Liver (tissue), 9 donors: ENCODE results near the gene SLC25A21. TPM values are rescaled to one million over a fixed set of nuclear protein-coding genes. Genes with fewer than 3 reads are reported as not detected.

Experiments used
- DNase-seq: peaks from one replicate; pipeline ENCODE4 v3.0.0-alpha.2; 2017; ENCODE audit warnings: low spot score
- H3K27ac ChIP-seq, 2 donors: one replicate each; pipeline ENCODE4 v1.7.0; 2013; ENCODE audit warnings: inconsistent platforms in 2 of 2, low read length in 2 of 2, control low read depth in 1 of 2, low read depth in 1 of 2, mild to moderate bottlenecking in 1 of 2
- H3K27me3 ChIP-seq, 4 donors: one replicate each; pipeline versions ENCODE4 v1.6.1 to v1.7.0; 2013; ENCODE audit warnings: low read length in 3 of 4, inconsistent platforms in 1 of 4, mild to moderate bottlenecking in 1 of 4, moderate library complexity in 1 of 4; ENCODE audit not compliant: control insufficient read depth in 4 of 4, insufficient read depth in 4 of 4
- H3K36me3 ChIP-seq, 4 donors: one replicate each; pipeline versions ENCODE4 v1.6.1 to v1.7.0; 2013; ENCODE audit warnings: low read length in 3 of 4, mild to moderate bottlenecking in 3 of 4, low read depth in 1 of 4, moderate library complexity in 1 of 4; ENCODE audit not compliant: control insufficient read depth in 4 of 4, insufficient read depth in 3 of 4
- H3K4me1 ChIP-seq, 4 donors: one replicate each; pipeline versions ENCODE4 v1.6.1 to v1.7.0; 2013; ENCODE audit warnings: low read length in 3 of 4, mild to moderate bottlenecking in 3 of 4, moderate library complexity in 1 of 4; ENCODE audit not compliant: control insufficient read depth in 4 of 4, insufficient read depth in 4 of 4
- H3K4me3 ChIP-seq, 3 donors: one replicate each; pipeline versions ENCODE4 v1.6.1 to v1.7.0; 2013; ENCODE audit warnings: low read length in 3 of 3, control low read depth in 1 of 3, low read depth in 1 of 3, mild to moderate bottlenecking in 1 of 3
- H3K9ac ChIP-seq, 2 donors: one replicate each; pipeline ENCODE4 v1.7.0; 2013; ENCODE audit warnings: low read length in 2 of 2, mild to moderate bottlenecking in 2 of 2, moderate library complexity in 2 of 2, control low read depth in 1 of 2, low read depth in 1 of 2
- H3K9me3 ChIP-seq, 4 donors: one replicate each; pipeline versions ENCODE4 v1.6.1 to v1.7.0; 2013; ENCODE audit warnings: low read length in 3 of 4; ENCODE audit not compliant: control insufficient read depth in 4 of 4
- ATF3 ChIP-seq: IDR thresholded peaks from 2 replicates; pipeline ENCODE4 v1.6.1; 2016; ENCODE audit warnings: antibody characterized with exemption
- EGR1 ChIP-seq, 2 donors: IDR thresholded peaks; 2 replicates each; pipeline ENCODE4 v1.6.1; 2016 to 2018; ENCODE audit warnings: antibody characterized with exemption in 2 of 2, low read depth in 2 of 2
- FOXA1 ChIP-seq: IDR thresholded peaks from 2 replicates; pipeline ENCODE4 v1.6.1; 2016; ENCODE audit warnings: antibody characterized with exemption
- FOXA2 ChIP-seq: IDR thresholded peaks from 2 replicates; pipeline ENCODE4 v1.6.1; 2016; ENCODE audit warnings: antibody characterized with exemption
- GABPA ChIP-seq, 2 donors: IDR thresholded peaks in 1 of 2; conservative IDR thresholded peaks in 1 of 2; 2 replicates each; pipeline ENCODE4 v1.6.1; 2016; ENCODE audit warnings: antibody characterized with exemption in 2 of 2, mild to moderate bottlenecking in 1 of 2, moderate library complexity in 1 of 2
- HNF4A ChIP-seq, 2 donors: conservative IDR thresholded peaks; 2 replicates each; pipeline ENCODE4 v1.6.1; 2016; ENCODE audit warnings: antibody characterized with exemption in 2 of 2, mild to moderate bottlenecking in 2 of 2
- HNF4G ChIP-seq: IDR thresholded peaks from 2 replicates; pipeline ENCODE4 v1.6.1; 2016; ENCODE audit warnings: antibody characterized with exemption
- MAX ChIP-seq: IDR thresholded peaks from 2 replicates; pipeline ENCODE4 v1.6.1; 2016; ENCODE audit warnings: antibody characterized with exemption
- NR2F2 ChIP-seq: IDR thresholded peaks from 2 replicates; pipeline ENCODE4 v1.6.1; 2016; ENCODE audit warnings: antibody characterized with exemption
- RAD21 ChIP-seq, 2 donors: IDR thresholded peaks; 2 replicates each; pipeline ENCODE4 v1.6.1; 2016; ENCODE audit warnings: antibody characterized with exemption in 2 of 2, mild to moderate bottlenecking in 2 of 2
- RXRA ChIP-seq, 2 donors: IDR thresholded peaks; 2 replicates each; pipeline ENCODE4 v1.6.1; 2017 to 2018; ENCODE audit warnings: antibody characterized with exemption in 2 of 2, mild to moderate bottlenecking in 1 of 2
- SP1 ChIP-seq: IDR thresholded peaks from 2 replicates; pipeline ENCODE4 v1.6.1; 2018; ENCODE audit warnings: antibody characterized with exemption, mild to moderate bottlenecking
- TAF1 ChIP-seq: conservative IDR thresholded peaks from 2 replicates; pipeline ENCODE4 v1.6.1; 2016; ENCODE audit warnings: antibody characterized with exemption, mild to moderate bottlenecking
- YY1 ChIP-seq: IDR thresholded peaks from 2 replicates; pipeline ENCODE4 v1.6.1; 2016; ENCODE audit warnings: antibody characterized with exemption, mild to moderate bottlenecking
- ZBTB33 ChIP-seq: IDR thresholded peaks from 2 replicates; pipeline ENCODE4 v1.6.1; 2016; ENCODE audit warnings: antibody characterized with exemption
- WGBS: extraction: QIAGEN DNeasy Blood & Tissue Kit; methylation state at CpG from one replicate; pipeline ENCODE4 v1.1.7; 2013; 5-methylcytosine and 5-hydroxymethylcytosine counted together
- polyA plus RNA-seq, 2 donors: library from polyadenylated mRNA; stranded (reverse) in 1 of 2; unstranded in 1 of 2; fragments of 200-250 nt in 1 of 2; fragments of >200 nt in 1 of 2; fragmentation: Nextera tagmentation in 1 of 2; extraction: Ambion mirVana in 1 of 2; gene quantifications; one replicate each; pipeline versions ENCODE4 v1.2.1 to v1.2.3, GENCODE V29; 2013 to 2015
- total RNA-seq, 2 donors: library from RNA; depleted of rRNA; stranded (reverse); fragments of >200 nt; gene quantifications; one replicate each; pipeline ENCODE4 v1.2.3, GENCODE V29; 2014
- TF ChIP-seq, protein P1 (sequence below): fragments of 150-350 bp; IDR thresholded peaks from 2 replicates; pipeline ENCODE4 v1.5.1; 2017; ENCODE audit warnings: improper control_type of control experiment, low read depth, low read length; ENCODE audit not compliant: missing input control
- TF ChIP-seq, protein P2 (sequence below): IDR thresholded peaks from 2 replicates; pipeline ENCODE4 v1.6.1; 2016; ENCODE audit warnings: antibody characterized with exemption, mild to moderate bottlenecking
- donor health status: healthy.
- donor health status: healthy.
- donor health status: healthy.
- donor health status: healthy.
- donor health status: healthy.

Gene SLC25A21
- total and polyA plus RNA-seq, 4 donors, result 0.13 to 24.3 (median 0.23) TPM

DNA sequence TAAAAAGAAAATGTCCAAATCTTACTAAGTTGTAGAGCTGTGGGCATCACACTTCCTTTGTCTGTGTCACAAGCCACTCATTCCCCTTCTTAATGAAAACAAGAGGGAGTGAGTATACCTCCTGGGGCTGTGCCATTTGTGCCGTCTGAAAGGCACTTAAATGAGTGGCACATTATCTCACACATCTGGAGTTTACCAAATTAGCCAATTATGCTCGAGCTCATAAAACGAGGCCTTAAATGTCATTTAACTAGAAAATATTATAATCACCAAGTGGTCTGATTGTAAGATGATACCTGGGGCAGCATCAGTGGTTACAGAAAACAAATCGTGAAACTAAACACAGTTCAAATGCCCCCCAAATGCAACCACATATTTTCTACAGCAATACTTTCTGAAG is 364.7 kb downstream of the SLC25A21 start:
- TF ChIP-seq HNF4A (conservative IDR thresholded peaks at IDR 0.05) (no peak), TAF1 (no peak), RXRA (IDR thresholded peaks at IDR 0.05) (no peak), GABPA (IDR thresholded peaks at IDR 0.05 in 1 of 2, conservative IDR thresholded peaks at IDR 0.05 in 1 of 2) (no peak), FOXA1 (no peak), ATF3 (no peak), HNF4G (no peak), RAD21 (IDR thresholded peaks at IDR 0.05) (no peak), NR2F2 (no peak)
- TF ChIP-seq, protein P1, sequence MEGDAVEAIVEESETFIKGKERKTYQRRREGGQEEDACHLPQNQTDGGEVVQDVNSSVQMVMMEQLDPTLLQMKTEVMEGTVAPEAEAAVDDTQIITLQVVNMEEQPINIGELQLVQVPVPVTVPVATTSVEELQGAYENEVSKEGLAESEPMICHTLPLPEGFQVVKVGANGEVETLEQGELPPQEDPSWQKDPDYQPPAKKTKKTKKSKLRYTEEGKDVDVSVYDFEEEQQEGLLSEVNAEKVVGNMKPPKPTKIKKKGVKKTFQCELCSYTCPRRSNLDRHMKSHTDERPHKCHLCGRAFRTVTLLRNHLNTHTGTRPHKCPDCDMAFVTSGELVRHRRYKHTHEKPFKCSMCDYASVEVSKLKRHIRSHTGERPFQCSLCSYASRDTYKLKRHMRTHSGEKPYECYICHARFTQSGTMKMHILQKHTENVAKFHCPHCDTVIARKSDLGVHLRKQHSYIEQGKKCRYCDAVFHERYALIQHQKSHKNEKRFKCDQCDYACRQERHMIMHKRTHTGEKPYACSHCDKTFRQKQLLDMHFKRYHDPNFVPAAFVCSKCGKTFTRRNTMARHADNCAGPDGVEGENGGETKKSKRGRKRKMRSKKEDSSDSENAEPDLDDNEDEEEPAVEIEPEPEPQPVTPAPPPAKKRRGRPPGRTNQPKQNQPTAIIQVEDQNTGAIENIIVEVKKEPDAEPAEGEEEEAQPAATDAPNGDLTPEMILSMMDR, result no peak
- H3K4me3 ChIP-seq, result no peak overlapping the region
- no peak for DNase-seq
- H3K27me3 ChIP-seq, result no peaks in the 10 kb centered on the region
- no peak overlapping the region for H3K9ac ChIP-seq
- no peaks in the 10 kb centered on the region for H3K36me3 ChIP-seq
- WGBS, result 62% methylated on average over 4 of the region's 4 CpGs
- no peak overlapping the region for H3K27ac ChIP-seq
- H3K9me3 ChIP-seq, result no peaks in the 10 kb centered on the region
- H3K4me1 ChIP-seq, result no peaks in the 10 kb centered on the region

GRCh38 chr14:36805131-36805559 is 367.3 kb downstream of the SLC25A21 start:
- Histone ChIP-seq H3K4me1 (no peaks in the 10 kb centered on the region), H3K36me3 (no peaks in the 10 kb centered on the region), H3K27ac (no peak overlapping the region), H3K9ac (no peak overlapping the region), H3K4me3 (no peak overlapping the region), H3K9me3 (no peaks in the 10 kb centered on the region), H3K27me3 (no peaks in the 10 kb centered on the region)
- DNase-seq, result no peak
- TF ChIP-seq FOXA1 (no peak), RAD21 (IDR thresholded peaks at IDR 0.05) (no peak), RXRA (IDR thresholded peaks at IDR 0.05) (no peak), HNF4A (conservative IDR thresholded peaks at IDR 0.05) (no peak), ATF3 (no peak), TAF1 (no peak), YY1 (no peak), NR2F2 (no peak), EGR1 (IDR thresholded peaks at IDR 0.05; ENCODE audit: low read depth in 2 of 2) (no peak), GABPA (IDR thresholded peaks at IDR 0.05 in 1 of 2, conservative IDR thresholded peaks at IDR 0.05 in 1 of 2) (no peak), FOXA2 (no peak), HNF4G (no peak), ZBTB33 (no peak), SP1 (no peak), MAX (no peak)
- TF ChIP-seq, protein P1, result no peak
- TF ChIP-seq, protein P2, sequence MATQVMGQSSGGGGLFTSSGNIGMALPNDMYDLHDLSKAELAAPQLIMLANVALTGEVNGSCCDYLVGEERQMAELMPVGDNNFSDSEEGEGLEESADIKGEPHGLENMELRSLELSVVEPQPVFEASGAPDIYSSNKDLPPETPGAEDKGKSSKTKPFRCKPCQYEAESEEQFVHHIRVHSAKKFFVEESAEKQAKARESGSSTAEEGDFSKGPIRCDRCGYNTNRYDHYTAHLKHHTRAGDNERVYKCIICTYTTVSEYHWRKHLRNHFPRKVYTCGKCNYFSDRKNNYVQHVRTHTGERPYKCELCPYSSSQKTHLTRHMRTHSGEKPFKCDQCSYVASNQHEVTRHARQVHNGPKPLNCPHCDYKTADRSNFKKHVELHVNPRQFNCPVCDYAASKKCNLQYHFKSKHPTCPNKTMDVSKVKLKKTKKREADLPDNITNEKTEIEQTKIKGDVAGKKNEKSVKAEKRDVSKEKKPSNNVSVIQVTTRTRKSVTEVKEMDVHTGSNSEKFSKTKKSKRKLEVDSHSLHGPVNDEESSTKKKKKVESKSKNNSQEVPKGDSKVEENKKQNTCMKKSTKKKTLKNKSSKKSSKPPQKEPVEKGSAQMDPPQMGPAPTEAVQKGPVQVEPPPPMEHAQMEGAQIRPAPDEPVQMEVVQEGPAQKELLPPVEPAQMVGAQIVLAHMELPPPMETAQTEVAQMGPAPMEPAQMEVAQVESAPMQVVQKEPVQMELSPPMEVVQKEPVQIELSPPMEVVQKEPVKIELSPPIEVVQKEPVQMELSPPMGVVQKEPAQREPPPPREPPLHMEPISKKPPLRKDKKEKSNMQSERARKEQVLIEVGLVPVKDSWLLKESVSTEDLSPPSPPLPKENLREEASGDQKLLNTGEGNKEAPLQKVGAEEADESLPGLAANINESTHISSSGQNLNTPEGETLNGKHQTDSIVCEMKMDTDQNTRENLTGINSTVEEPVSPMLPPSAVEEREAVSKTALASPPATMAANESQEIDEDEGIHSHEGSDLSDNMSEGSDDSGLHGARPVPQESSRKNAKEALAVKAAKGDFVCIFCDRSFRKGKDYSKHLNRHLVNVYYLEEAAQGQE, result no peak
- WGBS, result 36% methylated on average over 6 of the region's 6 CpGs
